ENCODE measurements around the gene CD3E. TPM values are rescaled to one million over a fixed set of nuclear protein-coding genes. Genes with fewer than 3 reads are reported as not detected.
A peak's percentile ranks its signal among the peaks of the same experiment; 100 is the strongest.

Gene CD3E
- total RNA-seq (1 to 10 TPM in 4 of 6 donors, under 1 TPM in 2; 0.23 to 2.1 (median 1.5) TPM), polyA plus RNA-seq (under 1 TPM; 0.23 to 0.73 TPM)

GRCh38 chr11:118304568-118305248 lies at the start of gene CD3E:
CD3E (plus strand) TSS chr11:118304730; CDS start chr11:118304953, 223 bp downstream.
- intact Hi-C loops (cut with DNase I), result loop anchor here in 1 of 3 donors (5.0 kb wide), 2 partner anchors 48 to 107 kb away; no protein-coding TSS in a partner anchor
- ATAC-seq (no peak), FAIRE-seq (no peak)

GRCh38 chr11:118258410-118258809 lies 46.1 kb upstream of the CD3E start:
- no peak for FAIRE-seq
- Histone ChIP-seq H3K36me3 (no peaks in the 10 kb centered on the region), H3K9me3 (no peaks in the 10 kb centered on the region), H3K4me3 (no peak overlapping the region), H3K4me1 (peaks cover 0 to 18% (median under 1%) of the 10 kb centered on the region in 3 donors), H3K27ac (no peak overlapping the region), H3K27me3 (no peaks in the 10 kb centered on the region)
- intact Hi-C loops (cut with DNase I), result no loop called here
- WGBS, 2 donors, result 0 to 96% methylated on average over 1 of the region's 1 CpG
- no peak for TF ChIP-seq CTCF (IDR thresholded peaks at IDR 0.05)
- DNase-seq, result no peak
- no peak for ATAC-seq

More at GRCh38 chr11:118304568-118305248, at the start of gene CD3E:
- no peaks in the 10 kb centered on the region for H3K9me3 ChIP-seq
- H3K4me3 ChIP-seq, result no peak within 1 kb of the TSS
- no peaks in the 10 kb centered on the region for H3K4me1 ChIP-seq
- H3K27ac ChIP-seq, result no peak within 1 kb of the TSS
- H3K36me3 ChIP-seq, result no peaks in the 10 kb centered on the region
- WGBS, 2 donors, result 82 to 83% methylated on average over 8 of the region's 8 CpGs
- no peak for TF ChIP-seq CTCF (IDR thresholded peaks at IDR 0.05)
- no peak for DNase-seq
- H3K27me3 ChIP-seq, result no peaks in the 10 kb centered on the region

- H3K36me3 ChIP-seq, result no peaks in the 10 kb centered on the region
- WGBS, 2 donors, result 96 to 99% methylated on average over 1 of the region's 1 CpG
- intact Hi-C loops (cut with DNase I), result no loop called here
- FAIRE-seq (no peak), ATAC-seq (no peak), DNase-seq (no peak)
- no peak overlapping the region for H3K4me3 ChIP-seq
- no peak overlapping the region for H3K27ac ChIP-seq
- TF ChIP-seq CTCF (IDR thresholded peaks at IDR 0.05), result no peak
- H3K27me3 ChIP-seq, result no peaks in the 10 kb centered on the region
- peaks cover 0 to 17% (median 0%) of the 10 kb centered on the region in 3 donors for H3K4me1 ChIP-seq
- no peaks in the 10 kb centered on the region for H3K9me3 ChIP-seq
Observed at GRCh38 chr11:118259138-118259537, 45.4 kb upstream of the CD3E start.

- H3K9me3 ChIP-seq, result no peaks in the 10 kb centered on the region
- FAIRE-seq (no peak), DNase-seq (no peak), ATAC-seq (no peak)
- H3K4me1 ChIP-seq, result peaks cover 0 to 17% (median 0%) of the 10 kb centered on the region in 3 donors
- no peak overlapping the region for H3K27ac ChIP-seq
- no peaks in the 10 kb centered on the region for H3K36me3 ChIP-seq
- no peaks in the 10 kb centered on the region for H3K27me3 ChIP-seq
- intact Hi-C loops (cut with DNase I), result no loop called here
- WGBS, 2 donors, result 82 to 86% methylated on average over 3 of the region's 3 CpGs
- H3K4me3 ChIP-seq, result no peak overlapping the region
- no peak for TF ChIP-seq CTCF (IDR thresholded peaks at IDR 0.05)
Observed at GRCh38 chr11:118260353-118260752, 44.2 kb upstream of the CD3E start.

- no peaks in the 10 kb centered on the region for H3K36me3 ChIP-seq
- intact Hi-C loops (cut with DNase I), result no loop called here
- peak overlapping the region; percentile 15 to 57 (median 27) for H3K4me3 ChIP-seq
- H3K4me1 ChIP-seq, result peaks cover 0 to 17% (median 0%) of the 10 kb centered on the region in 3 donors
- no peaks in the 10 kb centered on the region for H3K9me3 ChIP-seq
- TF ChIP-seq CTCF (IDR thresholded peaks at IDR 0.05), result no peak
- peak overlapping the region; percentile 56 to 93 (median 87) for H3K27ac ChIP-seq
- peak in 2 of 4 donors; percentile 51 to 60 for ATAC-seq
- no peak for DNase-seq
- H3K27me3 ChIP-seq, result no peaks in the 10 kb centered on the region
- WGBS, 2 donors, result 10 to 12% methylated on average over 4 of the region's 4 CpGs
- FAIRE-seq, result no peak
Observed at GRCh38 chr11:118263112-118263511, 41.4 kb upstream of the CD3E start.

Data from pancreas (tissue), 10 donors.